Astrocyte (in vitro differentiated cells and primary cell): ENCODE measurements around the gene ASIC4. TPM values are rescaled to one million over a fixed set of nuclear protein-coding genes. Genes with fewer than 3 reads are reported as not detected.

Experiments
- DNase-seq: peaks from one replicate; pipeline ENCODE4 v3.0.0-alpha.2; 2010; ENCODE audit warnings: low read depth
- FAIRE-seq: peaks from 2 replicates; lab custom pipeline; 2011; peaks lifted over from hg19 to GRCh38; lab: Jason Lieb, UNC
- H2AFZ ChIP-seq: 2 replicates; pipeline ENCODE4 v1.6.0; 2012; ENCODE audit warnings: low read depth, low read length, inconsistent platforms
- H3K27ac ChIP-seq: 2 replicates; pipeline ENCODE4 v1.5.1; 2011; ENCODE audit warnings: low read depth, low read length, inconsistent platforms
- H3K27me3 ChIP-seq: 2 replicates; pipeline ENCODE4 v1.6.0; 2011; ENCODE audit warnings: low read length, inconsistent platforms; ENCODE audit not compliant: insufficient read depth
- H3K36me3 ChIP-seq: 2 replicates; pipeline ENCODE4 v1.5.1; 2011; ENCODE audit warnings: low read length, inconsistent platforms; ENCODE audit not compliant: insufficient read depth
- H3K4me1 ChIP-seq: 2 replicates; pipeline ENCODE4 v1.5.1; 2011; ENCODE audit warnings: low read length, inconsistent platforms; ENCODE audit not compliant: insufficient read depth
- H3K4me2 ChIP-seq: 2 replicates; pipeline ENCODE4 v1.6.0; 2012; ENCODE audit warnings: low read length, inconsistent platforms
- H3K4me3 ChIP-seq: 2 replicates; pipeline ENCODE4 v1.5.1; 2011; ENCODE audit warnings: low read depth, mild to moderate bottlenecking, low read length, inconsistent platforms; ENCODE audit not compliant: insufficient read depth
- H3K79me2 ChIP-seq: 2 replicates; pipeline ENCODE4 v1.6.0; 2012; ENCODE audit warnings: mild to moderate bottlenecking, low read length, inconsistent platforms; ENCODE audit not compliant: insufficient read depth
- H3K9ac ChIP-seq: 2 replicates; pipeline ENCODE4 v1.6.0; 2012; ENCODE audit warnings: mild to moderate bottlenecking, low read length, inconsistent platforms
- H3K9me3 ChIP-seq: 2 replicates; pipeline ENCODE4 v1.5.1; 2012; ENCODE audit warnings: low read depth, mild to moderate bottlenecking, low read length, inconsistent platforms; ENCODE audit not compliant: insufficient read depth
- H4K20me1 ChIP-seq: 2 replicates; pipeline ENCODE4 v1.6.0; 2012; ENCODE audit warnings: low read length, inconsistent platforms; ENCODE audit not compliant: insufficient read depth
- H3K27ac Mint-ChIP-seq: one replicate; pipeline ENCODE4 v1.8.0; 2021; ENCODE audit warnings: mild to moderate bottlenecking, mixed read lengths; ENCODE audit not compliant: unreplicated experiment
- H3K27me3 Mint-ChIP-seq: one replicate; pipeline ENCODE4 v1.8.0; 2021; ENCODE audit warnings: low read depth, mixed read lengths; ENCODE audit not compliant: unreplicated experiment
- H3K36me3 Mint-ChIP-seq: one replicate; pipeline ENCODE4 v1.8.0; 2021; ENCODE audit warnings: low read depth, mixed read lengths; ENCODE audit not compliant: unreplicated experiment
- H3K4me1 Mint-ChIP-seq: one replicate; pipeline ENCODE4 v1.8.0; 2021; ENCODE audit warnings: low read depth, mixed read lengths; ENCODE audit not compliant: unreplicated experiment
- H3K4me3 Mint-ChIP-seq: one replicate; pipeline ENCODE4 v1.8.0; 2021; ENCODE audit warnings: mild to moderate bottlenecking, moderate library complexity, mixed read lengths; ENCODE audit not compliant: unreplicated experiment
- H3K9me3 Mint-ChIP-seq: one replicate; pipeline ENCODE4 v1.8.0; 2021; ENCODE audit warnings: mild to moderate bottlenecking, mixed read lengths; ENCODE audit not compliant: unreplicated experiment
- EZH2 ChIP-seq: IDR thresholded peaks from 2 replicates; pipeline ENCODE4 v1.6.1; 2012; ENCODE audit warnings: mild to moderate bottlenecking, low read length, inconsistent platforms; ENCODE audit not compliant: insufficient read depth
- total RNA-seq: library from RNA; stranded (reverse); gene quantifications from 2 replicates; pipeline ENCODE4 v1.2.1, GENCODE V29; 2021
- TF ChIP-seq, protein P1 (sequence below): IDR thresholded peaks from 2 replicates; pipeline ENCODE4 v1.5.1; 2011; ENCODE audit warnings: low read depth, mild to moderate bottlenecking, inconsistent platforms, low read length, moderate library complexity; ENCODE audit not compliant: insufficient read depth

Gene ASIC4
- total RNA-seq, 1 donor from 2014 or later, result 0.39 TPM

- Histone ChIP-seq H3K4me2 (no peak overlapping the region), H3K9me3 (no peaks in the 10 kb centered on the region), H3K9ac (no peak overlapping the region), H2AFZ (no peak overlapping the region), H4K20me1 (no peaks in the 10 kb centered on the region), H3K79me2 (no peaks in the 10 kb centered on the region), H3K36me3 (peaks cover 2% of the 10 kb centered on the region), H3K27ac (no peak overlapping the region), H3K4me3 (no peak overlapping the region), H3K4me1 (peaks cover 19% of the 10 kb centered on the region), H3K27me3 (no peaks in the 10 kb centered on the region)
- H3K9me3 Mint-ChIP-seq, result no peaks in the 10 kb centered on the region
- no peak overlapping the region for H3K27ac Mint-ChIP-seq
- H3K4me3 Mint-ChIP-seq, result no peak overlapping the region
- DNase-seq, result no peak
- TF ChIP-seq, protein P1, sequence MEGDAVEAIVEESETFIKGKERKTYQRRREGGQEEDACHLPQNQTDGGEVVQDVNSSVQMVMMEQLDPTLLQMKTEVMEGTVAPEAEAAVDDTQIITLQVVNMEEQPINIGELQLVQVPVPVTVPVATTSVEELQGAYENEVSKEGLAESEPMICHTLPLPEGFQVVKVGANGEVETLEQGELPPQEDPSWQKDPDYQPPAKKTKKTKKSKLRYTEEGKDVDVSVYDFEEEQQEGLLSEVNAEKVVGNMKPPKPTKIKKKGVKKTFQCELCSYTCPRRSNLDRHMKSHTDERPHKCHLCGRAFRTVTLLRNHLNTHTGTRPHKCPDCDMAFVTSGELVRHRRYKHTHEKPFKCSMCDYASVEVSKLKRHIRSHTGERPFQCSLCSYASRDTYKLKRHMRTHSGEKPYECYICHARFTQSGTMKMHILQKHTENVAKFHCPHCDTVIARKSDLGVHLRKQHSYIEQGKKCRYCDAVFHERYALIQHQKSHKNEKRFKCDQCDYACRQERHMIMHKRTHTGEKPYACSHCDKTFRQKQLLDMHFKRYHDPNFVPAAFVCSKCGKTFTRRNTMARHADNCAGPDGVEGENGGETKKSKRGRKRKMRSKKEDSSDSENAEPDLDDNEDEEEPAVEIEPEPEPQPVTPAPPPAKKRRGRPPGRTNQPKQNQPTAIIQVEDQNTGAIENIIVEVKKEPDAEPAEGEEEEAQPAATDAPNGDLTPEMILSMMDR, result no peak
- TF ChIP-seq EZH2, result no peak
- H3K4me1 Mint-ChIP-seq, result peaks cover 16% of the 10 kb centered on the region
- H3K36me3 Mint-ChIP-seq, result peaks cover 23% of the 10 kb centered on the region
- H3K27me3 Mint-ChIP-seq, result peaks cover 10% of the 10 kb centered on the region
- no peak for FAIRE-seq
Measured at GRCh38 chr2:219473511-219473910, 40.8 kb upstream of the ASIC4 start.

DNA sequence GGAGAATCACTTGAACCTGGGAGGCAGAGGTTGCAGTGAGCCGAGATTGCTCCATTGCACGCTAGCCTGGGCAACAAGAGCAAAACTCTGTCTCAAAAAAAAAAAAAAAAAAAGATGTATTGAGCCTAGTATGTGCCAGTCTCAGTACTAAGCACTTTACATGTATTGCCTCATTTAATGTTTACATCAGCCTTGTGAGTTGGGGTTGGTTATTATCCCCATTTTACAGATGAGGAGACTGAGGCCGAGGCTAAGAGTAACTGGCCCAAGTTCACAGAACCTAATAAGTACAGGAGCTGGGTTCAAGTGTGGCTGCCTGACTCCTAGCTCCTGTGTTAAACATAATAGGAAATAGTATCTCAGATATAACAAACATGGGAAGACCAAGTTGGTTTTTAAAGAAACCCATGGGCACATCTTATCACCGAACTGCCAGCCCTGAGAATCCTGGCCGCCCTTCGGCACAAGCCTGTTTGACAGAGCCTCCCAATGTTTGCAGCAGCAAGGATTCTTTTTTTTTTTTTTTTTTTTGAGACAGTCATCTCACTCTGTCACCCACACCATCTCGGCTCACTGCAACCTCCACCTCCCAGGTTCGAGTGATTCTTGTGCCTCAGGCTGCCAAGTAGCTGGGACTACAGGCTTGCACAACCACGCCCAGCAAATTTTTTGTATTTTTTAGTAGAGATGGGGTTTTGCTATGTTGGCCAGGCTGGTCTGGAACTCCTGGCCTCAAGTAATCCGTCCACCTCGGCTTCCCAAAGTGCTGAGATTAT, 39.8 kb upstream of the ASIC4 start:
- Histone ChIP-seq H3K79me2 (no peaks in the 10 kb centered on the region), H4K20me1 (no peaks in the 10 kb centered on the region), H3K36me3 (peaks cover 2% of the 10 kb centered on the region), H3K4me2 (no peak overlapping the region), H2AFZ (no peak overlapping the region), H3K9me3 (no peaks in the 10 kb centered on the region), H3K4me3 (no peak overlapping the region), H3K4me1 (peaks cover 11% of the 10 kb centered on the region), H3K27ac (no peak overlapping the region), H3K27me3 (no peaks in the 10 kb centered on the region), H3K9ac (no peak overlapping the region)
- Mint-ChIP-seq H3K9me3 (no peaks in the 10 kb centered on the region), H3K4me3 (no peak overlapping the region), H3K36me3 (peaks cover 31% of the 10 kb centered on the region), H3K27me3 (peaks cover 13% of the 10 kb centered on the region), H3K4me1 (peaks cover 12% of the 10 kb centered on the region), H3K27ac (no peak overlapping the region)
- DNase-seq (no peak), FAIRE-seq (no peak)
- no peak for TF ChIP-seq EZH2
- TF ChIP-seq, protein P1, result no peak

- peaks cover 5% of the 10 kb centered on the region for H3K4me1 ChIP-seq
- H3K27ac ChIP-seq, result no peak overlapping the region
- H3K27ac Mint-ChIP-seq, result peak overlapping the region; percentile 58
Measured at GRCh38 chr2:219475278-219475677, 39.0 kb upstream of the ASIC4 start.

More at GRCh38 chr2:219475278-219475677, 39.0 kb upstream of the ASIC4 start:
- Histone ChIP-seq H3K79me2 (no peaks in the 10 kb centered on the region), H4K20me1 (no peaks in the 10 kb centered on the region), H3K27me3 (no peaks in the 10 kb centered on the region), H3K9me3 (no peaks in the 10 kb centered on the region), H3K9ac (no peak overlapping the region), H3K4me3 (no peak overlapping the region), H3K36me3 (peaks cover 2% of the 10 kb centered on the region), H2AFZ (no peak overlapping the region), H3K4me2 (no peak overlapping the region)
- Mint-ChIP-seq H3K4me3 (no peak overlapping the region), H3K27me3 (peaks cover 13% of the 10 kb centered on the region), H3K9me3 (no peaks in the 10 kb centered on the region), H3K4me1 (peaks cover 7% of the 10 kb centered on the region), H3K36me3 (peaks cover 30% of the 10 kb centered on the region)
- no peak for FAIRE-seq
- no peak for DNase-seq
- TF ChIP-seq EZH2, result no peak
- TF ChIP-seq, protein P1, result no peak
